ENCODE data around the gene METTL8.
"Not testable (repeated sequence)": the region's sequence is repeated elsewhere in the genome, so short reads cannot be mapped to it uniquely, and the experiment has no call there.

METTL8 gene

DNA sequence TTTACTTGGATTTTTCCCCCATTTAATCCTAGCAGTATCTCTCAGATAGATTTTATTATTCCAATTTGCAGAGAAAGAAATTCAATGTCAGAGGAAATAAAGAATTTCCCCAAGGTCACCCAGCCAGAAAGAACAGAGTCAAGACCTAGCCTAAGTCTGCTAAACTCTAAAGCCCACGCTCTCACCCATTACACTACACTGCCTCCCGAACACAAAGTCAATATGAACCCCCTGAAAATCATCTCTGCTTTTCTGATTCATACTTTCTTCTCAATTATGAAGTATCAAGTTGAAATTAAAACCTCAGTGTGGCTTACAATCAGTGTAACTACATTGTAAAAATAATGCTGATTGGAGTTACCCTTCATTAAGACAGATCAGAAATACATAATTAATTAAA is 89.6 kb downstream of the METTL8 start:
- DNase-seq, result no peak

DNA sequence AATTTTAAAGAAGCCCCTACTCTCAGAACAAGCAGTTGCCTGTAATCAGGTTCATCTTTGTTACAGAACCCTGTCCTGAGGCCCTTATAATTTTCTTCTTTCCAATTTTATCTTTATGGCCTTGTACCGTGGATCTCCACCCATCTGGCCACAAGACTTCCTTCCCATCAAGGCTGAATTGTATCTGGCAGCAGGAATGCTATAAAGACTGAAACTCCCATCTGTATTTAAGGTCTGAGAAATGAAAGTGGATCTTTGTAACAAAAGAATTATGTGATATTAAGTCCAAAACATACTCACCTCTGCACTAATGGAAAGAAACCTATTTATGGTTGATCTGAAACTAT is 91.8 kb downstream of the METTL8 start:
- no peak for DNase-seq

DNA sequence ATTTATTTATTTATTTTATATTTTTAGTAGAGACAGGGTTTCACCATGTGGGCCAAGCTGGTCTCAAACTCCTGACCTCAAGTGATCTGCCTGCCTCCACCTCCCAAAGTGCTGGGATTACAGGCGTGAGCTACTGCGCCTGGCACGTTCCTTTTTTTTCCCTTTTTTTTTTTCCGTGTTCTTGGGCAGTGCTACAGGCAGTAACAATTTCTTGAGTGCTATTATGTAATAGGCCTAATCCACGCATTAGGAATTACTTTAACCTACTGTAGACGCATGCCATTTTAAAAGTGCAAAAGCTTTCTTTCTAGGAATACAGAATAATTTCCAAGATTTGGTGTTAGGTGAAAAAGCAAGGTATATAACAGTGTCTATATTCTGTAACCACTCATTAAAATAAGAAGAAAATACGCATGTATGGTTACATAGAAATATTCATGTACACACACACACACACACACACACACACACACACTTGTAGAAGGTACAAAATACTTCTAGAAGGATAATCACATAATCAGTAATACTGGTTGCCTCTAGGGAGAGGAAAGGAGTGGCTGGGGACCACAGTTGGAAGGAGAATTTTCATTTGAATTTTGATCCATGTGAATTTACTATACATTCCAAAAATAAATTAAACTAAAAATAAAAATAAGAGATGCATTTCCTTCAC is 92.3 kb downstream of the METTL8 start:
- no peak for DNase-seq

GRCh38 chr2:171334946-171335345 is 98.8 kb downstream of the METTL8 start:
- DNase-seq, result no peak

GRCh38 chr2:171334171-171334570 is 99.6 kb downstream of the METTL8 start:
- no peak for DNase-seq

GRCh38 chr2:171330155-171330956 is 103.4 kb downstream of the METTL8 start:
- DNase-seq, result no peak

DNA sequence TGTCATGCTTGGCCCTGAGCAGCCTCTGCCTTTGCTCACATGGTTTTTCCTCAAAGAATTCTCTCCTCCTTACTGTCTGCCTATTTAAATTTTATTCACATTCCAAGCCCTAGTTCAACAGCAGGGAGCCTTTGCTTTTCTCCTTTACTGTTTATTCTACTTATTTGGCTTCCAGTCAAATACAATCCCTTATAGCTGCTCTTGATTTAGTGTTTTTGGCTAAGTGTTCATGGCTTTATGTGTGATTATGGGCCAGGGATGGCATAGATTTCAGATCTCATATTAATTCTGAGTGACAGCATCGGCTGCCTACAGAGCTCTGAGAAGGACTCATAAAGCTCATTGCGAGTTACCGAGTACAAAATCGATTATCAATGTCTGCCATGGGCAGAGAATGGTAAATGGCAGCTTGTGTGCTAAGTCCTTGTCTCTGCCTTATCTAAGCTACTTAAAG is 106.7 kb downstream of the METTL8 start:
- no peak for DNase-seq

GRCh38 chr2:171325886-171326585 is 107.8 kb downstream of the METTL8 start:
- DNase-seq, result no peak

DNA sequence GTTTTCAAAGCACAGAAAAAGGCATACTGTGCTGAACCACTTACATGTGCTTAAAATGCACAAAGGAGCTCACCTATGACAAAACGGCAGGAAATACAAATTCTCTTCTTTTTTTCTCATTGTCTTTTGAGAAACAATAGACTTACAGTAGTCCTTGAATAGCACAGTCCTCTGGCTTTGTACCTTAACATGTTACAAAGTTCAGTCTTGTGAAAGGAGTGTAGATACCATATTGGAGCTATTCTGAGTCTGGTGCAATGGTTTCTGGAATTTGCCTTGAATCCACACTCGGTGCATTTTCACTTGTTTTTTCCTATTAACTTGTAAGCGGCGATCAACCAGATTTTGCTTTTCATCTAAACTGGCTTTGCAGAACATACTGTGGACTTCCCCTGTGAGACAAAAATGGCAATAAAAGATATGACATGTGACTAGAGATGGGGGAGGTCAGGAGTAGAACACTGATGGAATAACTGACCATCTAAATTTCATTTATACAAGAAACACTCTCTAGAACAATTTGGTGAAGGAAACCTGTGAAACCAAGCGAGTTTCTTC is 109.7 kb downstream of the METTL8 start:
- no peak for DNase-seq

DNA sequence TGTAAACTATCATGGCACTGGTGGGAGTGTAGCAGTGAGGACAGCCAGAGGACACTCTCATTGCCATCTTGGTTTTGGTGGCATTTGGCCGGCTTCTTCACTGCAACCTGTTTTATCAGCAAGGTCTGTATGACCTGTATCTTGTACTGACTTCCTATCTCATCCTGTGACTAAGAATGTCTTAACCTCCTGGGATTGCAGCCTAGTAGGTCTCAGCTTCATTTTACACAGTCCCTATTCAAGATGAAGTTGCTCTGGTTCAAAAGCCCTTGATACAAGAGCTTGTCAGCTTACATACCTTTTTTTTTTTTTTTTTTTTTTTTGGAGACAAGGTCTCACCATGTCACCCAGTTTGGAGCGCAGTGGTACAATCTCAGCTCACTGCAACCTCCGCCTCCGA is 110.9 kb downstream of the METTL8 start:
- no peak for DNase-seq

GRCh38 chr2:171320731-171321130 is 113.1 kb downstream of the METTL8 start:
- DNase-seq, result no peak

- DNase-seq, result no peak
Observed at GRCh38 chr2:171320208-171320621, 113.6 kb downstream of the METTL8 start.

- peak; percentile 80 for DNase-seq
Observed at GRCh38 chr2:171319164-171319810, 114.5 kb downstream of the METTL8 start.

GRCh38 chr2:171318463-171318934 is 115.3 kb downstream of the METTL8 start:
- no peak for DNase-seq

GRCh38 chr2:171317492-171318125 is 116.2 kb downstream of the METTL8 start:
- no peak for DNase-seq

GRCh38 chr2:171316755-171317337 is 116.9 kb downstream of the METTL8 start:
- DNase-seq, result no peak

DNA sequence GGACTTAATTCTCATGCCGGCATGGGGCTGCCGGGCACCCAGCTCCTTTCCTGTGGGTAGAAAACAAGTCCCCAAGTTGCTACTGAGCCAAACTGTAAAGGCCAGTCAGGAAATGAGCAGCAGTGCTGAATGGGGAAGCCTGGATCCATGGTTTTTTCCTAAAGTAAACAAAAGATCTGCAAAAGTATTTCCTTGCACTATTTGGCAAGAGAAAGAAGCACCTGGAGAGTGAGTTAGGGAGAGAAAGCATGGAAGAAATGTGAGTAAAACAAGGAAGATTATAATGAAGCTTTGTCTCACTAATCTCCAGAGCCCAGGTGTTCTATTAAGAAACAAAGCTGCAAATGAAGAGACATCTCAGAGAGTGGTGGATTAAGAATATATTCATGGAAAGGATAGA is 117.6 kb downstream of the METTL8 start:
- DNase-seq, result no peak

- no peak for DNase-seq
Observed at GRCh38 chr2:171315781-171316180, 118.0 kb downstream of the METTL8 start.

GRCh38 chr2:171312182-171312581 is 121.6 kb downstream of the METTL8 start:
- not testable (repeated sequence) for DNase-seq

GRCh38 chr2:171311589-171311988 is 122.2 kb downstream of the METTL8 start:
- not testable (repeated sequence) for DNase-seq

GRCh38 chr2:171310889-171311288 is 122.9 kb downstream of the METTL8 start:
- no peak for DNase-seq
